ENCODE results near the gene SV2C.

SV2C gene

GRCh38 chr5:76197726-76198125, 114.5 kb downstream of the SV2C start:
- TF ChIP-seq ZFP30 (CRISPR knock-in tag; IDR thresholded peaks at IDR 0.05) (no peak), BACH2 (CRISPR knock-in tag; IDR thresholded peaks at IDR 0.05; ENCODE audit: borderline replicate concordance) (no peak), ZNF70 (CRISPR knock-in tag; IDR thresholded peaks at IDR 0.05) (no peak), TOX (CRISPR knock-in tag; IDR thresholded peaks at IDR 0.05; ENCODE audit: borderline replicate concordance) (no peak), SNAI2 (CRISPR knock-in tag; IDR thresholded peaks at IDR 0.05) (no peak), ZFP3 (CRISPR knock-in tag; IDR thresholded peaks at IDR 0.05) (no peak), PPARA (CRISPR knock-in tag; IDR thresholded peaks at IDR 0.05; ENCODE audit: borderline replicate concordance) (no peak), ISL1 (CRISPR knock-in tag; IDR thresholded peaks at IDR 0.05) (no peak), ESRRG (CRISPR knock-in tag; IDR thresholded peaks at IDR 0.05) (no peak), ARNTL (CRISPR knock-in tag; IDR thresholded peaks at IDR 0.05; ENCODE audit: borderline replicate concordance, low read depth) (no peak), CREB5 (CRISPR knock-in tag; IDR thresholded peaks at IDR 0.05; ENCODE audit: low read depth) (no peak), CSDC2 (CRISPR knock-in tag; IDR thresholded peaks at IDR 0.05) (no peak), RARB (CRISPR knock-in tag; IDR thresholded peaks at IDR 0.05) (no peak), OSR1 (CRISPR knock-in tag; IDR thresholded peaks at IDR 0.05) (no peak), TCF4 (CRISPR knock-in tag; IDR thresholded peaks at IDR 0.05; ENCODE audit: borderline replicate concordance) (no peak)
- TF ChIP-seq, protein P1, sequence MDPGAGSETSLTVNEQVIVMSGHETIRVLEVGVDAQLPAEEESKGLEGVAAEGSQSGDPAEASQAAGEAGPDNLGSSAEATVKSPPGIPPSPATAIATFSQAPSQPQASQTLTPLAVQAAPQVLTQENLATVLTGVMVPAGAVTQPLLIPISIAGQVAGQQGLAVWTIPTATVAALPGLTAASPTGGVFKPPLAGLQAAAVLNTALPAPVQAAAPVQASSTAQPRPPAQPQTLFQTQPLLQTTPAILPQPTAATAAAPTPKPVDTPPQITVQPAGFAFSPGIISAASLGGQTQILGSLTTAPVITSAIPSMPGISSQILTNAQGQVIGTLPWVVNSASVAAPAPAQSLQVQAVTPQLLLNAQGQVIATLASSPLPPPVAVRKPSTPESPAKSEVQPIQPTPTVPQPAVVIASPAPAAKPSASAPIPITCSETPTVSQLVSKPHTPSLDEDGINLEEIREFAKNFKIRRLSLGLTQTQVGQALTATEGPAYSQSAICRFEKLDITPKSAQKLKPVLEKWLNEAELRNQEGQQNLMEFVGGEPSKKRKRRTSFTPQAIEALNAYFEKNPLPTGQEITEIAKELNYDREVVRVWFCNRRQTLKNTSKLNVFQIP (CRISPR knock-in tag; IDR thresholded peaks at IDR 0.05; ENCODE audit: borderline replicate concordance, low read depth) = no peak
- no peak for ATAC-seq

DNA sequence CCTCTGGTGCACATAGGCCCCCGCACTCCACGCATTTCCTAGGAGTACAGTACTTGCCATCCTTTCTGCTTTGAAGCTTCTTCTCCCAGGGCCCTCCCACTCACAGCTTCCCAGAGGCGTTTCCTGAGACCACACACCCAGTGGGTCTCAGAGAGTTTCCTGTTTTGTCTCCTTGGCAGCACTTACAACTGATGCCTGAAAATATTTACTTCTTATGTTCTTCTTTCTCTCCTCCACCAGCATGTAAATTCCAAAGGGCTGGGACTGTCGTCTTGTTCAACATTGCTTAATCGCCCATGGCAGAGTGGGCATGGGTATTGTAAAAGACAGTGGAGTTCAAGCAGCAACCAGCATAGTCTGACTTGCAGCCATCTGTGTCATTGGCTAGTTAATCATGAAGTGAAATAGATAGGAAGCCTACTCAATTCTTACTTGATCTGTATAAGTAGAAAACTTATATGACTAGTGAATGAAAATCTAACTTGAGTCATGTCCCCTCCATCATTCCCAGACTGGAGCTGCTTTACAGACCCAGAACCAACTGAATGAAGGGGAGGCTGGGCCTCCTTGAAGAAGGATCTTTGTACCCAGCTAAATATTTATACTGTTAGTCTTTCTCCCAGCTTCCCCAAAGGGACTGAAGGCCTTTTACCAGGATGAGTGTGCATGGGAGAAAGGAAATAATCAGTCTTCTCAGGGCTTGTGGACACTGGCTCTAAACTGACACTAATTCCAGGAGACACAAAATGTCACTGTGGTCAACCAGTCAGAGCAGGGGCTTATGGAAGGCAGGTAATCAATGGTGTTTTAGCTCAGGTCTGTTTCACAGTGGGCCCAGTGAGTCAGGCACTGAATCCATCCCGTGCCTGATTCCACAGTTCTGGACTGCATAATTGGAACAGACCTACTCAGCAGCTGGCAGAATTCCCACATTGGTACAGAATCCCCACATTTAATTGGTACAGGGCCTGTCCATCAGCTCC, 116.4 kb downstream of the SV2C start:
- ATAC-seq = no peak
- TF ChIP-seq CSRNP3 (CRISPR knock-in tag; IDR thresholded peaks at IDR 0.05) = no peak
- no peak for TF ChIP-seq ZNF70 (CRISPR knock-in tag; IDR thresholded peaks at IDR 0.05)
- TF ChIP-seq SNAI2 (CRISPR knock-in tag; IDR thresholded peaks at IDR 0.05) = no peak
- no peak for TF ChIP-seq ARNTL (CRISPR knock-in tag; IDR thresholded peaks at IDR 0.05; ENCODE audit: borderline replicate concordance, low read depth)
- no peak for TF ChIP-seq BACH2 (CRISPR knock-in tag; IDR thresholded peaks at IDR 0.05; ENCODE audit: borderline replicate concordance)
- TF ChIP-seq CSDC2 (CRISPR knock-in tag; IDR thresholded peaks at IDR 0.05) = no peak
- TF ChIP-seq TOX (CRISPR knock-in tag; IDR thresholded peaks at IDR 0.05; ENCODE audit: borderline replicate concordance) = no peak
- TF ChIP-seq CREB5 (CRISPR knock-in tag; IDR thresholded peaks at IDR 0.05; ENCODE audit: low read depth) = no peak
- TF ChIP-seq GLIS3 (CRISPR knock-in tag; IDR thresholded peaks at IDR 0.05) = no peak
- TF ChIP-seq PPARA (CRISPR knock-in tag; IDR thresholded peaks at IDR 0.05; ENCODE audit: borderline replicate concordance) = no peak
- no peak for TF ChIP-seq ZC3H10 (CRISPR knock-in tag; IDR thresholded peaks at IDR 0.05)
- TF ChIP-seq RARB (CRISPR knock-in tag; IDR thresholded peaks at IDR 0.05) = no peak
- TF ChIP-seq PATZ1 (CRISPR knock-in tag; IDR thresholded peaks at IDR 0.05; ENCODE audit: borderline replicate concordance) = no peak
- no peak for TF ChIP-seq ISL1 (CRISPR knock-in tag; IDR thresholded peaks at IDR 0.05)
- no peak for TF ChIP-seq ZNF8 (CRISPR knock-in tag; IDR thresholded peaks at IDR 0.05)
- no peak for TF ChIP-seq ZFP30 (CRISPR knock-in tag; IDR thresholded peaks at IDR 0.05)
- no peak for TF ChIP-seq ZNF565 (CRISPR knock-in tag; conservative IDR thresholded peaks at IDR 0.05; ENCODE audit: low read depth)
- TF ChIP-seq ZFP3 (CRISPR knock-in tag; IDR thresholded peaks at IDR 0.05) = no peak
- TF ChIP-seq, protein P1 (CRISPR knock-in tag; IDR thresholded peaks at IDR 0.05; ENCODE audit: borderline replicate concordance, low read depth) = no peak
- no peak for TF ChIP-seq OSR1 (CRISPR knock-in tag; IDR thresholded peaks at IDR 0.05)

Measured in SK-N-SH treated with all-trans-retinoic acid at 6 μM for 48 hours (cell line).